ENCODE data around the gene ACOT11. TPM values are rescaled to one million over a fixed set of nuclear protein-coding genes. Genes with fewer than 3 reads are reported as not detected.
A peak's percentile ranks its signal among the peaks of the same experiment; 100 is the strongest.

ACOT11 gene
- total and polyA plus RNA-seq, 2 of the 4 experiments (the other 2 are of a cell fraction), result 2.5 to 2.7 TPM

- H3K4me1 ChIP-seq (ENCODE audit: control insufficient read depth, insufficient read depth, low read length), result peaks cover 3% of the 10 kb centered on the region; the same call in 1 of the 2 replicates
Observed at GRCh38 chr1:54570161-54570560, 22.1 kb downstream of the ACOT11 start.

More at GRCh38 chr1:54570161-54570560, 22.1 kb downstream of the ACOT11 start:
- Histone ChIP-seq H4K91ac (ENCODE audit: insufficient read depth, low read depth, low read length) (no peak overlapping the region), H2AK9ac (replicated peaks; ENCODE audit: low read depth, low read length, poor library complexity) (peak overlapping the region; percentile 15), H3K9ac (ENCODE audit: low read depth, low read length) (no peak overlapping the region), H3K27ac (ENCODE audit: insufficient read depth, low read length) (no peak overlapping the region), H3K4ac (ENCODE audit: low read depth, low read length) (no peak overlapping the region), H3K4me2 (ENCODE audit: low read depth, low read length) (no peak overlapping the region), H2AFZ (replicated peaks; ENCODE audit: low read length, poor library complexity) (no peak overlapping the region), H3K56ac (ENCODE audit: extremely low read depth, insufficient read depth, low read length) (no peak overlapping the region), H2BK5ac (ENCODE audit: low read depth, low read length, poor library complexity, severe bottlenecking) (no peak overlapping the region), H3K9me1 (ENCODE audit: insufficient read depth, low read length) (no peaks in the 10 kb centered on the region; the same call in 1 of the 2 replicates), H3K36me3 (ENCODE audit: control insufficient read depth, insufficient read depth, low read length) (no peaks in the 10 kb centered on the region), H4K20me1 (ENCODE audit: insufficient read depth, low read length) (no peaks in the 10 kb centered on the region), H3K4me3 (ENCODE audit: insufficient read depth, low read depth, low read length) (no peak overlapping the region), H3K9me3 (ENCODE audit: control insufficient read depth, insufficient read depth, low read length) (no peaks in the 10 kb centered on the region), H3K23ac (ENCODE audit: low read depth, low read length) (no peak overlapping the region), H2BK20ac (ENCODE audit: low read depth, low read length) (no peak overlapping the region), H3K79me1 (ENCODE audit: low read depth in 1 of 2, low read length in 2 of 2) (no peaks in the 10 kb centered on the region), H2AK5ac (ENCODE audit: low read depth, low read length) (no peak overlapping the region), H3K27me3 (ENCODE audit: control insufficient read depth, insufficient read depth, low read length) (no peaks in the 10 kb centered on the region), H3K14ac (replicated peaks; ENCODE audit: low read depth, low read length) (no peak overlapping the region), H3K18ac (ENCODE audit: low read depth, low read length) (no peak overlapping the region), H2BK15ac (ENCODE audit: low read depth, low read length) (no peak overlapping the region), H4K5ac (ENCODE audit: low read depth, low read length) (no peak overlapping the region), H4K8ac (ENCODE audit: low read depth in 2 of 2, low read length in 2 of 2) (no peak overlapping the region), H2BK120ac (ENCODE audit: low read depth, low read length) (no peak overlapping the region)
- intact Hi-C loops (cut with micrococcal nuclease), result no loop called here
- POLR2A ChIA-PET (ENCODE audit: unreplicated experiment), result no interaction called here
- CTCF ChIA-PET, result no interaction called here
- TF ChIP-seq RFX5 (IDR thresholded peaks at IDR 0.05; ENCODE audit: low read depth, low read length) (no peak), RCOR1 (IDR thresholded peaks at IDR 0.05; ENCODE audit: insufficient replicate concordance, low read length) (no peak), MAFK (IDR thresholded peaks at IDR 0.05; ENCODE audit: low read depth, low read length) (no peak), CEBPB (IDR thresholded peaks at IDR 0.05; ENCODE audit: low read depth, low read length) (no peak), SMC3 (IDR thresholded peaks at IDR 0.05; ENCODE audit: low read depth, low read length) (no peak), NFE2L2 (IDR thresholded peaks at IDR 0.05; ENCODE audit: low read depth, low read length) (no peak), FOS (IDR thresholded peaks at IDR 0.05; ENCODE audit: low read depth, low read length) (no peak), RAD21 (IDR thresholded peaks at IDR 0.05; ENCODE audit: low read length) (no peak), MXI1 (IDR thresholded peaks at IDR 0.05; ENCODE audit: borderline replicate concordance, low read depth, low read length) (no peak)
- TF ChIP-seq, protein P1, sequence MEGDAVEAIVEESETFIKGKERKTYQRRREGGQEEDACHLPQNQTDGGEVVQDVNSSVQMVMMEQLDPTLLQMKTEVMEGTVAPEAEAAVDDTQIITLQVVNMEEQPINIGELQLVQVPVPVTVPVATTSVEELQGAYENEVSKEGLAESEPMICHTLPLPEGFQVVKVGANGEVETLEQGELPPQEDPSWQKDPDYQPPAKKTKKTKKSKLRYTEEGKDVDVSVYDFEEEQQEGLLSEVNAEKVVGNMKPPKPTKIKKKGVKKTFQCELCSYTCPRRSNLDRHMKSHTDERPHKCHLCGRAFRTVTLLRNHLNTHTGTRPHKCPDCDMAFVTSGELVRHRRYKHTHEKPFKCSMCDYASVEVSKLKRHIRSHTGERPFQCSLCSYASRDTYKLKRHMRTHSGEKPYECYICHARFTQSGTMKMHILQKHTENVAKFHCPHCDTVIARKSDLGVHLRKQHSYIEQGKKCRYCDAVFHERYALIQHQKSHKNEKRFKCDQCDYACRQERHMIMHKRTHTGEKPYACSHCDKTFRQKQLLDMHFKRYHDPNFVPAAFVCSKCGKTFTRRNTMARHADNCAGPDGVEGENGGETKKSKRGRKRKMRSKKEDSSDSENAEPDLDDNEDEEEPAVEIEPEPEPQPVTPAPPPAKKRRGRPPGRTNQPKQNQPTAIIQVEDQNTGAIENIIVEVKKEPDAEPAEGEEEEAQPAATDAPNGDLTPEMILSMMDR (conservative IDR thresholded peaks at IDR 0.05; ENCODE audit: low read depth, low read length), result no peak
- in situ Hi-C loops (cut with MboI; ENCODE audit: low sequenced_read_pairs), result no loop called here
- BruUV-seq (replicated peaks), result no TSS peak
- DNase-seq (no peak), ATAC-seq (ENCODE audit: low read depth) (no peak)
- no CpG with 5 or more reads among the region's 5 CpGs for WGBS, 2 experiments (ENCODE audit: extremely low coverage in 2 of 2, insufficient read length in 1 of 2)
- dilution Hi-C loops (cut with HindIII; ENCODE audit: low sequenced_read_pairs, unreplicated experiment), result no loop called here
